ENCODE measurements around the gene NT5C1B.

The NT5C1B gene

DNA sequence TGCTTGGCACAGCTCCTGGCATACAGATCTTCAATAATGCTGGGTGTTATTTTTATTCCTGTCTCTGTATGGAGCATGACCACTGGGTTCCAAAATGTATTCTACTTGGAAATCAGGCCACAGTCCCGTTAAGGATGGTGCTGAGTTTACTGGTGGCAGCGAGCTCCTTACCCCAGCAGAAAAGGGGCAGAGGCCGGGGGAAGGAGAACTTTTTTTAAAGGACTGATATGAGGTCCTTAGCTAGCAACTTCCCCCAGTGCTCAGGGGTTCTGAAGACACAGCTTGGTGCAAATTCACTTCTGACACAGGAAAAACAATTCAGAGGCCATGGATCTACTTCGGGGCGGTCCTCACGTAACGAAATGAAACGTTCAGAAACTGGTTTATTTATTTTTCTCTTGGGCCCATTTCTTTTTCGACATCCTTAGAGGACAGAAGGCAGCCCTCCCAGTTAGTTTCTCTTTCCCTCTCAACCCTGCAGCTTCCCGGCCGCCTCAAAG, 29.8 kb downstream of the NT5C1B start:
- in situ Hi-C loops (cut with MboI; ENCODE audit: low sequenced_read_pairs, unreplicated experiment) = no loop called here
- TF ChIP-seq, protein P1, sequence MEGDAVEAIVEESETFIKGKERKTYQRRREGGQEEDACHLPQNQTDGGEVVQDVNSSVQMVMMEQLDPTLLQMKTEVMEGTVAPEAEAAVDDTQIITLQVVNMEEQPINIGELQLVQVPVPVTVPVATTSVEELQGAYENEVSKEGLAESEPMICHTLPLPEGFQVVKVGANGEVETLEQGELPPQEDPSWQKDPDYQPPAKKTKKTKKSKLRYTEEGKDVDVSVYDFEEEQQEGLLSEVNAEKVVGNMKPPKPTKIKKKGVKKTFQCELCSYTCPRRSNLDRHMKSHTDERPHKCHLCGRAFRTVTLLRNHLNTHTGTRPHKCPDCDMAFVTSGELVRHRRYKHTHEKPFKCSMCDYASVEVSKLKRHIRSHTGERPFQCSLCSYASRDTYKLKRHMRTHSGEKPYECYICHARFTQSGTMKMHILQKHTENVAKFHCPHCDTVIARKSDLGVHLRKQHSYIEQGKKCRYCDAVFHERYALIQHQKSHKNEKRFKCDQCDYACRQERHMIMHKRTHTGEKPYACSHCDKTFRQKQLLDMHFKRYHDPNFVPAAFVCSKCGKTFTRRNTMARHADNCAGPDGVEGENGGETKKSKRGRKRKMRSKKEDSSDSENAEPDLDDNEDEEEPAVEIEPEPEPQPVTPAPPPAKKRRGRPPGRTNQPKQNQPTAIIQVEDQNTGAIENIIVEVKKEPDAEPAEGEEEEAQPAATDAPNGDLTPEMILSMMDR (IDR thresholded peaks at IDR 0.05; ENCODE audit: borderline replicate concordance, control extremely low read depth, extremely low read depth, insufficient read depth, missing control alignments) = no peak
- peak; percentile 2 for DNase-seq (ENCODE audit: low spot score)

DNA sequence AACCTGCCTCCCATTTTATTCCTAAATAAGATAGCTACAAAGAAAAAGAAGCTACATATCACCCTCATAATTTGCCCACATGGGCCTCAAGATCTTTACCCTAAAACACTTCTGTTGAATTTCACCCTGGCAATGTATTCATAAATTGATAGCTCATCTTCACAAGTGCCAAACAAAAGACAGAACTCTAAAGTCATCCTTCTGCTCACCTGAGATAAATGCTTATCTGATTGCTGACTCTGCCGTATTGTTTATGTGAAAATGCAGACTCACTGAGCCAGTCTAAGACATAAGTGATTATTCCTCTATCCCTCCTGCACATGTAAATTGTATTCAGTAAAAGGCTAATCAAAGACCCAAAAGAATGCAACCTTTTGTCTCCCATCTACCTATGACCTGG, 30.9 kb downstream of the NT5C1B start:
- DNase-seq (ENCODE audit: low spot score) = no peak
- TF ChIP-seq, protein P1 (IDR thresholded peaks at IDR 0.05; ENCODE audit: borderline replicate concordance, control extremely low read depth, extremely low read depth, insufficient read depth, missing control alignments) = no peak
- in situ Hi-C loops (cut with MboI; ENCODE audit: low sequenced_read_pairs, unreplicated experiment) = no loop called here

DNA sequence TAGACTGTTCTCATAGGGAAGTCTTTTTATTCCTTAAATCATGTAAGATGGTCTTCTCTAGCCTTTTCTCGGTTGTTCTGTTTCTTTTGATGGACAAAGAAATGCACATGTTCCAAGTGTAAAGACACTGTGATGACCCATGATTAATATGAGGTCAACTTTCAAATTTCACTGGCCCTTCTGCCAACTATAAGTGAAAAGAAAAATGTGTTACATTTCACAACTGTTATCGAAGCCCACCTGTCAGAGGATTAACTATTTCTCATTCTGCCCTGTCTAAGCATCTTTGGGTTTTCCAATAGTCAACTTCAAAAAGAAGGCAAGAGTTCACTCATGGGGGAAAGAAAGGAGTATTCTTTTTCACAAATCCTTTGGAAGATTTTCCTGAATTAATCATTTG, 32.2 kb downstream of the NT5C1B start:
- in situ Hi-C loops (cut with MboI; ENCODE audit: low sequenced_read_pairs, unreplicated experiment) = no loop called here
- DNase-seq (ENCODE audit: low spot score) = no peak
- TF ChIP-seq, protein P1 (IDR thresholded peaks at IDR 0.05; ENCODE audit: borderline replicate concordance, control extremely low read depth, extremely low read depth, insufficient read depth, missing control alignments) = no peak

DNA sequence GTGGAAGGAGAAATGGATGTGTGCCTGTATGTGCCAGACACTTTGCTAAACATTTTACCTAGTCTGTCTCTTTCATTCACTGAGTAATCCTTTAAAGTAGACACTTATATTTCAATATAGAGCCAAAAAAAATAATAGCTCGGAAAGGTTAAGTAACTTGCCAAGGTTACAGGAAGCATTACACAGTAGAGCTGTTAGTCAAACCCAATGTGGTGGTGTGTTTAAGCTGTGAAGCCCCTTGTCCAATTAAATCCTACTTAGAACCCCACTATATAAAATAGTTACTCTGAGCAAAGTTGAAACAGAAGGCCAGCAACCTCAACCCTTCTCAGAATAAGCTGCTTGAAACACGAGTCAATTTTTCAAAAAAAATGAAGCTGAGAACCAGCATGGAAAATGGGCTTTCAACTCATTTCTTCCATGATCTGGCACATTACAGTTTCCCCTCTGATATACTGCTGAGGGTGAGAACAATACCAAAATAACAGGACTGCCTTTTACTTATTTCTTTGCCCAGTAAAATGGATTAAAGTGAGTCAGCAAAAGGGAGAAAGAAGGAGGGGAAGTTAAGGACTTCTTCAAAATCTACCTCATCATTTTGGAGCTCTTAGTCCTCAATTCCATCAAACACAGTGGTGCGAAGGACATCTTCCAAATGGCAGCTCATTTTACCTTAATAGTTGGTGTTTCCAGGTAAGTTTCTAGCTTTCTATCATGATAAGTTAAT, 36.9 kb downstream of the NT5C1B start:
- in situ Hi-C loops (cut with MboI; ENCODE audit: low sequenced_read_pairs, unreplicated experiment) = no loop called here
- DNase-seq (ENCODE audit: low spot score) = no peak
- TF ChIP-seq, protein P1 (IDR thresholded peaks at IDR 0.05; ENCODE audit: borderline replicate concordance, control extremely low read depth, extremely low read depth, insufficient read depth, missing control alignments) = no peak

DNA sequence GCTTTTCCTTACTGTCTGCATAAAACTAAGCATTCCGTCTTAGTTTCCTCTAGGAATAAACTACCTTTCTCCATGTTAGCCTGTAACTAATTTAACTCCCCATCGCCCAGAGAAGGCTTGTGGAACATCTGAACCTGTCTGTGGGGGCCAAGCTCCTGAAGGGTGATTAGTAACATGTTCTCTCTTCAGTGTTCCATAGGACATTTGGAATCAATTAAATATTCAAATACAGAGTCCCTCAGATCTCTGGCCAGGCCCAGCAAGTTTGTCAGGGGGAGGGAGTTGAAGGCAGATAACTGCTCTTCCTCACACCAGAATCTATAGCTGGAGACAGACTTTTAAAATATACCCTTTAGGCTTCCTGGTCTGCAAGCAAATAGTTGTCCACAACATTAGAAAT, 37.7 kb downstream of the NT5C1B start:
- in situ Hi-C loops (cut with MboI; ENCODE audit: low sequenced_read_pairs, unreplicated experiment) = no loop called here
- DNase-seq (ENCODE audit: low spot score) = no peak
- TF ChIP-seq, protein P1 (IDR thresholded peaks at IDR 0.05; ENCODE audit: borderline replicate concordance, control extremely low read depth, extremely low read depth, insufficient read depth, missing control alignments) = no peak

DNA sequence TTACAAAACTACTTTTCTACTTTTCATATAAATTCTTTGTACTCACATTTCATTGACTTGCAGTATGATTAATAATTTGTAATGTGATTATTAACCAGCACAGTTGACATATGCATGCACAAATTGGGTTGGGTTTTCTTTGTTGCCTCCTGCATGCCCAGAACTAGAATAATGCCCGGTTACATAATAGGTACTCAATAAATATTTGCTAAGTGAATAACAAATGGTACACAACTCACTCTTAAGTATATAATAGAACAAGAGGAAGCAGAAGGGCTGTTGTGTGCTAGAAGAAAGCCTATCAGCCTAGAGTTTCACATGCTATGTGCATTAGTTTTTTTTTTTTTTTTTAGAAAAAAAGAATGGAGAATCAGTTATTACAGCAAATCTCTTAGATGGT, 38.2 kb downstream of the NT5C1B start:
- TF ChIP-seq, protein P1 (IDR thresholded peaks at IDR 0.05; ENCODE audit: borderline replicate concordance, control extremely low read depth, extremely low read depth, insufficient read depth, missing control alignments) = no peak
- no peak for DNase-seq (ENCODE audit: low spot score)
- in situ Hi-C loops (cut with MboI; ENCODE audit: low sequenced_read_pairs, unreplicated experiment) = no loop called here

Measured in GM13976 (cell line).